Measurements from ENCODE around the gene LMOD1. TPM values are rescaled to one million over a fixed set of nuclear protein-coding genes. Genes with fewer than 3 reads are reported as not detected.
A peak's percentile ranks its signal among the peaks of the same experiment; 100 is the strongest.

LMOD1 gene
- total RNA-seq (0.12 and 0.33 TPM in 2 replicates), polyA plus RNA-seq (0.08 and 0.19 TPM in 2 replicates), polyA minus RNA-seq (0.17 and 0.39 TPM in 2 replicates), Bru-seq, nascent RNA (percentile 17 among the genes with signal in this experiment), BruChase-seq, experiment 1, labeled RNA remaining after a 6-hour chase (percentile 6 among the genes with signal in this experiment), BruChase-seq, experiment 2, labeled RNA remaining after a 2-hour chase (percentile 8 among the genes with signal in this experiment)
- polyA plus RNA-seq (2011; cell fraction: cytosol; rRNA removed), result 0.15 and 0.20 TPM in 2 replicates
- polyA plus RNA-seq (2011; cell fraction: nucleus; rRNA removed), result 0.05 and 0.21 TPM in 2 replicates
- polyA plus RNA-seq (2012), result 0.16 and 0.30 TPM in 2 replicates
- not detected for polyA minus RNA-seq (2011; cell fraction: cytosol; rRNA and poly(A)+ RNA removed)
- polyA minus RNA-seq (2011; cell fraction: nucleus; rRNA and poly(A)+ RNA removed), result 0.14 TPM in 1 of 2 replicates, not detected in the other
- long read RNA-seq, partial matches to known transcripts, result 1 of 1 reads
- long read RNA-seq, other reads (novel, unspliced or antisense), result 0 of 1 reads

DNA sequence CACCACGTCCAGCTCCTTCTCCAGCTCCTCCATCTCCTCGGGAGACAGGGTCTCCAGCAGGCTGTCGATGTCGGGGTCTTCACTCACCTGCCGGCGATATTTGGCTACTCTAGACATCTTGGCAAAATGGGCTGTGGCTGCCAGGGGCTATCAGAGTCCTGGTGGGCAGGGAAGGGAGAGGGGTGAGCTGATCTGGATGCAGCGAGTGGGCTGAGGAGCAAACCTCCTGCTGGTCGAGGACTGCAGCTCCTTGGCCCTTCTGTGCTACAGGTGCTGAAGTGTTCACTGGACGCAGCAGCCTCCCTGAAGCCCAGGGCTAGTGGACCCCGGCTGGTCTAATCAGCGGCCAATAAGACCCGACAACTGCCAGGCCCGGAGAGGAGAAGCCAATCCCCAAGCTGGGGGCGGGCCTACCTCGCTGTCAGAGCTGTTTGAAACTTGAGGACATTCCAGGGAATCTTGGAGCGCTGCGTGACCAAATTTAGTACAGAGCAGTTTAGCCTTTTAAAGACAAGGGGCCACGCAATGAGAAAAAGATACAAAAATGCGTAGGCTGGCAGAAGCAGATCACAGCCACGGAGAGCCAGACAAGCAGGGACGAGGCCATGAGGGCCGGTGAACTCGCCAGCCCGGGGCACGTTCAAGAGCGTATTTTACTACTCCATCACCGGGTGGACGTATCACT lies at the start of gene LMOD1:
LMOD1 (minus strand) TSS at position 325 of the 685 bp plus-strand sequence; CDS start at position 117, 208 bp downstream.
- Histone ChIP-seq H3K27me3 (ENCODE audit: control insufficient read depth in 2 of 2, insufficient read depth in 2 of 2, low read length in 2 of 2) (peaks cover 11 to 13% of the 10 kb centered on the region in 2 experiments), H3K27ac (ENCODE audit: insufficient read depth, low read depth, low read length) (no peak within 1 kb of the TSS), H3K4me3 (replicated peaks in 1 of 3; ENCODE audit: insufficient read depth in 1 of 3, low read depth in 1 of 3, low read length in 3 of 3) (peak within 1 kb of the TSS in 1 of 3 experiments; percentile 25), H3K36me3 (ENCODE audit: control insufficient read depth in 2 of 2, extremely low read depth in 1 of 2, insufficient read depth in 2 of 2, low read length in 2 of 2) (no peaks in the 10 kb centered on the region), H3K4me2 (ENCODE audit: insufficient read depth, low read length) (peak within 1 kb of the TSS; percentile 13), H3K9me1 (replicated peaks; ENCODE audit: control insufficient read depth, extremely low read depth, insufficient read depth, low read length) (no peaks in the 10 kb centered on the region), H3K9me3 (replicated peaks; ENCODE audit: control insufficient read depth, insufficient read depth, low read length) (no peaks in the 10 kb centered on the region), H4K20me1 (replicated peaks; ENCODE audit: control insufficient read depth, extremely low read depth, insufficient read depth, low read length) (no peaks in the 10 kb centered on the region), H2AFZ (ENCODE audit: low read depth, low read length) (peak within 1 kb of the TSS; percentile 78), H3K4me1 (ENCODE audit: control insufficient read depth, extremely low read depth, insufficient read depth, low read length) (peaks cover 9% of the 10 kb centered on the region), H3K9ac (replicated peaks; ENCODE audit: extremely low read depth, insufficient read depth, low read length) (no peak within 1 kb of the TSS), H3K79me2 (ENCODE audit: control insufficient read depth, insufficient read depth, low read length) (no peaks in the 10 kb centered on the region)
- ChIA-PET CTCF (interaction anchor here (0.9 to 2.9 kb wide), 12 partner anchors 13 to 69 kb away, joined by 3 to 31 read pairs (median 6); no protein-coding TSS in a partner anchor), POLR2A (interaction anchor here (0.6 to 1.1 kb wide), 5 partner anchors 10 to 439 kb away, joined by 3 to 8 read pairs (median 3); no protein-coding TSS in a partner anchor)
- dilution Hi-C loops (cut with MboI; ENCODE audit: extremely low pct_ligation_motif_present, low sequenced_read_pairs) (no loop called here), intact Hi-C loops (cut with micrococcal nuclease) (loop anchor here (2.0 kb wide), 2 partner anchors 14 to 50 kb away; no protein-coding TSS in a partner anchor)
- TF ChIP-seq EZH2 (IDR thresholded peaks at IDR 0.05; ENCODE audit: borderline replicate concordance, low read depth, low read length, severe bottlenecking), result peak; percentile 21
- TF ChIP-seq JUN (IDR thresholded peaks at IDR 0.05; ENCODE audit: borderline replicate concordance, insufficient read depth, insufficient read length, low read depth), result no peak
- TF ChIP-seq MYC (IDR thresholded peaks at IDR 0.05; ENCODE audit: low read depth, low read length), result no peak
- FAIRE-seq (peak; percentile 98), DNase-seq (ENCODE audit: low read depth, low spot score) (peak; percentile 83)
- no TSS peak for BruUV-seq (replicated peaks)

- Histone ChIP-seq H4K20me1 (replicated peaks; ENCODE audit: control insufficient read depth, extremely low read depth, insufficient read depth, low read length) (no peaks in the 10 kb centered on the region), H3K4me3 (replicated peaks in 1 of 3; ENCODE audit: insufficient read depth in 1 of 3, low read depth in 1 of 3, low read length in 3 of 3) (no peak overlapping the region), H2AFZ (ENCODE audit: low read depth, low read length) (no peak overlapping the region), H3K9me1 (replicated peaks; ENCODE audit: control insufficient read depth, extremely low read depth, insufficient read depth, low read length) (no peaks in the 10 kb centered on the region), H3K27me3 (ENCODE audit: control insufficient read depth in 2 of 2, insufficient read depth in 2 of 2, low read length in 2 of 2) (no peaks in the 10 kb centered on the region), H3K36me3 (ENCODE audit: control insufficient read depth in 2 of 2, extremely low read depth in 1 of 2, insufficient read depth in 2 of 2, low read length in 2 of 2) (peaks cover 5 to 10% of the 10 kb centered on the region in 2 experiments), H3K4me2 (ENCODE audit: insufficient read depth, low read length) (no peak overlapping the region), H3K9me3 (replicated peaks; ENCODE audit: control insufficient read depth, insufficient read depth, low read length) (no peaks in the 10 kb centered on the region), H3K9ac (replicated peaks; ENCODE audit: extremely low read depth, insufficient read depth, low read length) (no peak overlapping the region), H3K27ac (ENCODE audit: insufficient read depth, low read depth, low read length) (no peak overlapping the region), H3K4me1 (ENCODE audit: control insufficient read depth, extremely low read depth, insufficient read depth, low read length) (no peaks in the 10 kb centered on the region), H3K79me2 (ENCODE audit: control insufficient read depth, insufficient read depth, low read length) (peaks cover 3% of the 10 kb centered on the region)
- ChIA-PET CTCF (interaction anchor here (2.4 kb wide), 1 partner anchor 10 kb away, joined by 12 read pairs; no protein-coding TSS in a partner anchor), POLR2A (no interaction called here)
- dilution Hi-C loops (cut with MboI; ENCODE audit: extremely low pct_ligation_motif_present, low sequenced_read_pairs) (no loop called here), intact Hi-C loops (cut with micrococcal nuclease) (no loop called here)
- FAIRE-seq (no peak), DNase-seq (ENCODE audit: low read depth, low spot score) (peak; percentile 19)
- no TSS peak for BruUV-seq (replicated peaks)
- TF ChIP-seq CTCF (IDR thresholded peaks at IDR 0.05; ENCODE audit: extremely low read depth in 1 of 2, insufficient read depth in 1 of 2, low read depth in 1 of 2, low read length in 2 of 2) (no peak), POLR2AphosphoS5 (IDR thresholded peaks at IDR 0.05; ENCODE audit: insufficient read depth, low read depth, low read length) (no peak), MYC (IDR thresholded peaks at IDR 0.05; ENCODE audit: low read depth, low read length) (no peak), GATA2 (IDR thresholded peaks at IDR 0.05; ENCODE audit: insufficient read depth, insufficient read length, low read depth, low read length) (no peak), POLR2A (IDR thresholded peaks at IDR 0.05; ENCODE audit: low read depth, low read length) (no peak), EZH2 (IDR thresholded peaks at IDR 0.05; ENCODE audit: borderline replicate concordance, low read depth, low read length, severe bottlenecking) (no peak), JUN (IDR thresholded peaks at IDR 0.05; ENCODE audit: borderline replicate concordance, insufficient read depth, insufficient read length, low read depth) (no peak), FOS (IDR thresholded peaks at IDR 0.05; ENCODE audit: borderline replicate concordance, insufficient read depth, low read length) (no peak)
- TF ChIP-seq, protein P1, sequence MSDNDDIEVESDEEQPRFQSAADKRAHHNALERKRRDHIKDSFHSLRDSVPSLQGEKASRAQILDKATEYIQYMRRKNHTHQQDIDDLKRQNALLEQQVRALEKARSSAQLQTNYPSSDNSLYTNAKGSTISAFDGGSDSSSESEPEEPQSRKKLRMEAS (IDR thresholded peaks at IDR 0.05; ENCODE audit: insufficient read depth, insufficient read length), result no peak
These were observed 44.1 kb upstream of the LMOD1 start for GRCh38 chr1:201990427-201990826.

Data from endothelial cell of umbilical vein (primary cell).